Embryonic facial prominence (tissue), 1 donor: Measurements from ENCODE around the gene TCEA3.

Experiments
- DNase-seq: peaks from one replicate; pipeline ENCODE4 v3.0.0-alpha.2; 2016; ENCODE audit errors: extremely low spot score

The TCEA3 gene

GRCh38 chr1:23446661-23447310 lies 22.2 kb upstream of the TCEA3 start:
- DNase-seq = no peak

GRCh38 chr1:23444596-23445390 lies 20.2 kb upstream of the TCEA3 start:
- no peak for DNase-seq

- no peak for DNase-seq
Observed at GRCh38 chr1:23444104-23444533, 19.6 kb upstream of the TCEA3 start.

- no peak for DNase-seq
Observed at GRCh38 chr1:23442751-23443150, 18.2 kb upstream of the TCEA3 start.

- DNase-seq = no peak
Observed at GRCh38 chr1:23441446-23442148, 17.0 kb upstream of the TCEA3 start.

GRCh38 chr1:23438545-23438944 lies 14.0 kb upstream of the TCEA3 start:
- no peak for DNase-seq

GRCh38 chr1:23437355-23437664 lies 12.8 kb upstream of the TCEA3 start:
- no peak for DNase-seq

- no peak for DNase-seq
Observed at GRCh38 chr1:23436520-23437354, 12.2 kb upstream of the TCEA3 start.

- no peak for DNase-seq
Observed at GRCh38 chr1:23434260-23434775, 9.8 kb upstream of the TCEA3 start.

GRCh38 chr1:23433122-23433521 lies 8.6 kb upstream of the TCEA3 start:
- DNase-seq = no peak

GRCh38 chr1:23431431-23431830 lies 6.9 kb upstream of the TCEA3 start:
- no peak for DNase-seq

GRCh38 chr1:23430803-23431202 lies 6.3 kb upstream of the TCEA3 start:
- no peak for DNase-seq

- no peak for DNase-seq
Observed at GRCh38 chr1:23428136-23428905, 3.8 kb upstream of the TCEA3 start.

GRCh38 chr1:23427550-23427949 lies 3.0 kb upstream of the TCEA3 start:
- DNase-seq = no peak

GRCh38 chr1:23426828-23427227 lies 2.3 kb upstream of the TCEA3 start:
- DNase-seq = no peak

GRCh38 chr1:23425193-23425494 lies 596 bp upstream of the TCEA3 start:
- no peak for DNase-seq

GRCh38 chr1:23423415-23424292 lies 894 bp downstream of the TCEA3 start:
- no peak for DNase-seq

- no peak for DNase-seq
Observed at GRCh38 chr1:23422941-23423340, 1.6 kb downstream of the TCEA3 start.

- DNase-seq = peak; percentile 67
Observed at GRCh38 chr1:23422241-23422877, 2.2 kb downstream of the TCEA3 start.

- DNase-seq = no peak
Observed at GRCh38 chr1:23421753-23422240, 2.8 kb downstream of the TCEA3 start.
